ENCODE measurements around the gene PSEN2.
A peak's percentile ranks its signal among the peaks of the same experiment; 100 is the strongest.

The PSEN2 gene

GRCh38 chr1:226867461-226868054 lies 2.9 kb upstream of the PSEN2 start:
- DNase-seq: no peak

- no peak for DNase-seq
These were observed 1.7 kb upstream of the PSEN2 start for GRCh38 chr1:226868726-226869125.

DNA sequence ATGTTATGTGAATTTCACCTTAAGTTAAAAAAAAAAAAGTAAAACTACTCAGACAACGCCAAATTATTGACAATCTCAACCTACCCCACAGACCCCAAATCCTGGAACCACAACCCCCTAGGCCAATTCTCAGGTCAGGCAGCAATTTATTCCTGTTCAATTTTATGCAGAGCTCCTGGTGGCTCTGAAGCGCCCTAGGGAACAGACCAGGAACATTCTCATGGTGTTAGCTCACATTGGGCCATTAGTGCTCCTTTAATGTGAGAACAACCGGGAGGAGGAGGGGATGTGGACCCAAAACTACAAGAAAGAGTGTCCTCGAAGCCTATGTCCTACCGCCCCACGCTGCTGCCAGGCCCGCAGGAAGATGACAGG lies 403 bp upstream of the PSEN2 start:
- no peak for DNase-seq

DNA sequence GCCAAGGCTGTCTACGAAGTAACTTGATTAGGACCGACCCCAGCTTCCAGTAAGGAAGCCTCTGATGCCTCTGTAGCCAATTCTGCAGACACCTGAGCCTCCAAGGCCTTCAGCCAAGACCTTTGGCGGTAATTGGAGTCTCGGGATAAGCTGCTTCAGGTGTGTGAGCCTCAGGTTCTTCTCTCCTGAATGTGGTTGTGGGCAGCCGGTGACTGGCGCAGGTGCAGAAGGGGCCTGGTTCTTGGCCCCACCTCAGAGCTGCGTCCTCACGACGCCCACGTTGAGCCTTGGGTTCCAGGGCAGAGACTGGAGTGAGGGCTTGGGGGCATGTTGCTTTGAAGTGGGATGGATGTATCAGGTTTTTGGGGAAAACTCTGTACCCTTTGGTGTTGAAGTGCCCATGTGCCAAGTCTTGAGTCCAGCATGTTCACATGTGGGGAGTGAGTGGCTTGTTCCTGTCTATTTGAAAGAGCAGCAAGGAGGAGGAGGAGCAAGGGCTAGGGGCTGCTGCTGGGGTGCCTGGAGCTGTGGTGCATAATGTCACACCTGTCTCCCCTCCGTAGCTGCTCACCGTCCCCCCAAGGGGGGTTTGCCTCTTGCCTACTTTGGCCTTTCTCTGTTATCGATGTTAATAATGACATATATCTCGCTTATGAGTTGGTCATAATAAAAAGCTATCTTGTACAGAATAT lies 1.4 kb downstream of the PSEN2 start:
- DNase-seq: no peak

GRCh38 chr1:226872437-226872836 lies 2.0 kb downstream of the PSEN2 start:
- DNase-seq: no peak

- DNase-seq: no peak
These were observed 3.6 kb downstream of the PSEN2 start for GRCh38 chr1:226873771-226874578.

DNA sequence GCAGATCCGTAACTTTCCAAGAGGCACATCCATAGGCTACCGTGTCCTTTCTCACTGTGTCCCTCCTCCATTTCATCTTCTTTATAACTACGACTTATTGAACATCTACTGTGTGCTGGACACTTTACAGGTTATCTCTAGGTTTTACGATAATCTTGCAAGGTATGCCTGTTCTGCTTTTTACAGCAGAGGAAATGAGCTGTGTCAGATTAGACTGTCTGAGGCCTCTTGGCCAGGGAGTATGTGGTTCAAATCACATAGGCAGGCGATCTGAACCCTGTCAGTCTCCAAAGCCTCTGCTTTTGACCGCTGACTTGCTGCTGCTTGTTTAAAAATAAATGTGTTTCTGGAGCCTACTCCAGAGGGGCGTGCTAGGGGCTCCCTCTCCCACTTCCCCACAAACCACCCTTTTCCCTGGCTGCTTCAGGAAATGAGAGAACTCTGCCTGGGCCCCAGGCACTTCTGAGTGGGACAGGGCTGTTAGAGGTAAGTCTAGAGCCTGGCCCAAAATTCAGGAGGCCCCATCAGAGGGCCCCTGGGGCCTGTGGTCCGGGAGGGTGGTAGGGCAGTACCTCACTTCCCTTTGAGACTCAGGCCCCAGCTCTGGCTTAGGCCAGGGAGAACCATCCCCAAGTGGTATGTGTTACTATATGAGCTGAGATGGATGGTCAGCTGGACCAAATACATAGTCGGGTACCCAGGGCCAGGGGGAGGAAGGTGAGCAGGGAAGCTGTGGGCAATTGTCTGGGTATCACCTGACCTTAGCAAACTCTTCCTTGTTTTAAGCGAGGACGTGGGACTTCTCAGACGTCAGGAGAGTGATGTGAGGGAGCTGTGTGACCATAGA lies 4.4 kb downstream of the PSEN2 start:
- DNase-seq: no peak

DNA sequence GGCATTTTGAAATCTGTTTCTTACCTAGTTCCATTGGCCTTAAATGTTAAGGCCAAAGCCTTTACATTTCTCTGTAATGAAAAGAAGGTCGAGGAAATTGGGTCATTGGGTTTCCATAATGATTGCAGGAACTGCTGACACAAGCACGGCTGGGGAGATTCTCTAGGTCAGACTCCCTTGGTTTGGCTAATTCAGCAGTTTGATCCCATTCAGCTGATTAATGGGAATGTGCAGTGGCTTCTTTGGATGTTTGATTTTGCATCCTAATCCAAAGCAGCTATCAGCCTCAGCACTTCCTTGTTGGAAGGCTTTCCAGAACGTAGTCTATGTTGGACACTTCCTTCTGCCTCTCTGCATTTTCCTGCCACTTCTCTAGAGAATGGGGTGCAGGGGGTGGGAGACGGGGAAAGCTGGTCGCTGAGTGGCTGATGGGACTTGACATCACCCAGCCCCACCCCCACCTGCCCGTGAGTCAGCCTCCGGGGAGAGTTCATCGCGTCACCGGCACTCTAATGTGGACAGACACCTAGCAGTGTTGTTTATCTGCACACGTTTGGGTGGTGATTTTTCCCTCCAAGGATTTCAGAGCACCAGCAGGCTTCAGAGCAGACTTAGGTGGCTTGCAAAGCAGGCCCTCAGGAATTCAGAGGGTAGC lies 5.4 kb downstream of the PSEN2 start:
- no peak for DNase-seq

- no peak for DNase-seq
These were observed 7.3 kb downstream of the PSEN2 start for GRCh38 chr1:226877669-226878068.

- no peak for DNase-seq
These were observed 10.2 kb downstream of the PSEN2 start for GRCh38 chr1:226880372-226881287.

DNA sequence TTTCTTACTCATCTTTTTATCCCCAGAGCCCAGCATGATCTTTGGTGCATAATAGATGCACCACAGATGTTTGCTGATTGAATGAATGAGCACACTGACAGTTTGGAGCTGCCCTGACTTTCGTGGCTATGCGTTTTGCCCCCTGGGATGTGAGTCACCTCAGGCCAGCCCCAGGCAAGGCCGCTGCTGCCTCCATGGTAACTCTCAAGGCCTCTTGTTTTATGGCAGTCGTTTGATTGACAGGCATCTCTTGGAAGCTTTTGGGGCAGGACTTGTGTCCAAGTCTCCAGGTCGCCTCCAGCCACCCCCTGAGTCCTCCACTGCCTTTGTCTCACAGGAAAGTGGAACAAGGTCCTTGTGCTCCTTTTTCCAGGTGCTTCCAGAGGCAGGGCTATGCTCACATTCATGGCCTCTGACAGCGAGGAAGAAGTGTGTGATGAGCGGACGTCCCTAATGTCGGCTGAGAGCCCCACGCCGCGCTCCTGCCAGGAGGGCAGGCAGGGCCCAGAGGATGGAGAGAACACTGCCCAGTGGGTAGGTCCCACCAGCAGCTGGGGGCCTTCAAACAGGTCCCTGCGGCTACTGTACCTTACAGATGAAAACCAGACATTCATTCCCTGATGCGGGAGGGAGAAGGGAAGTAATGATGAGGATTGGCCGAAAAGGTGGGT lies 11.2 kb downstream of the PSEN2 start:
- DNase-seq: no peak

DNA sequence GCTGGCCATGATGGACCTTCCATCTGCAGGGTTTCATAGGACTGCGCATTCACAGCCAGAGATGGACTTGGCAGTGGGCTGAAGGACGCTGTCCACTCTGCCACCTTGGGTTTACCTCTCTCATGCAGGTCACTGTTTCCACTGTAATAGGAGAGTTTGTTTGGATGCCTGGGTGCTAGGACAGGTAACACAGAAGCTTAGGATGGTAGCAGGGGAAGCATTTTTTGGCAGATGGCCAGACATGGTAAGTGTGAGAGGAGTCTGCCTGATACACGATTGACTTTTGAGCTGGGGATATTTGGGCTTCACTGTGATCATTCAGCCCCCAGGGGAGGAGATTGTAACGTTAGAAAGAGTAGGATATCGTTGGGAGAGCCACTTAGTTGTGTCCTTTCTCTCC lies 11.8 kb downstream of the PSEN2 start:
- DNase-seq: peak; percentile 76

DNA sequence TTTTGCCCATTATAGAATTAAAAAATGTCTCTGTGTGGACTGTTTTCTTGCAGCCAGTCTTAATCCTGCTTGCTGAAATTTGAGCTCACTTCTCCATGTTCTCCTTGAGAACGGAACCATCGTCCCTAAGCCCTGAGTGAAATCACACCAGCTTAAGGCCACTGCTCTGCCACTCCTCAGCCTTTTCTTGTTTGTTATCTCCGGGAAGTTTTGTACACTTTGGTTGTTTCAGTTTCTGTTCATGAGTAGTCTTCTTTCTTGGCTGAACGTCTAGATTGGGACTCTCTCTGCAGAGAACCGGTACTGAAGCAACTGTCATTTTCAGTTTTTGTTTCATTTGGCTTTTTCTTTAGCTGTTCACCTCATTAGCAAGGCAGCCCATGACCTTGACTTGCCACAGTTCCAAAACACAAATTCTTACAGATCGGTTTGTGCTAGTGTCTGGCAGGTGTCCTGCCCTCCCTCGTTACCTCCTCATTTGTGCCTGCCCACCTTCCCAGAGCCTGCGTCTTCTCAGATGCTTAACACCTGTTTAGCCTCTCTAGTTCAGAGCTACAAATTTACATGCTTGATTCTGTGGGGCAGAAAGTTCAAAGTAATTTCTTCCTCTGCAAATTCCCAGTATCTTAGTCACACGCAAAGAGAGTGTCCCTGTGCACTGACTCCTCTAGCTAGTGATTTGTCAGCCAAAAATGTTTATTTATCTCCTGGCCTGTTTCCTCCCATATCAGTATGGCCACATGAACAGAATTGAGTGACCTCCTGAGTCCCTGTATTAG lies 12.4 kb downstream of the PSEN2 start:
- DNase-seq: peak; percentile 87

GRCh38 chr1:226883630-226884029 lies 13.2 kb downstream of the PSEN2 start:
- DNase-seq: no peak

DNA sequence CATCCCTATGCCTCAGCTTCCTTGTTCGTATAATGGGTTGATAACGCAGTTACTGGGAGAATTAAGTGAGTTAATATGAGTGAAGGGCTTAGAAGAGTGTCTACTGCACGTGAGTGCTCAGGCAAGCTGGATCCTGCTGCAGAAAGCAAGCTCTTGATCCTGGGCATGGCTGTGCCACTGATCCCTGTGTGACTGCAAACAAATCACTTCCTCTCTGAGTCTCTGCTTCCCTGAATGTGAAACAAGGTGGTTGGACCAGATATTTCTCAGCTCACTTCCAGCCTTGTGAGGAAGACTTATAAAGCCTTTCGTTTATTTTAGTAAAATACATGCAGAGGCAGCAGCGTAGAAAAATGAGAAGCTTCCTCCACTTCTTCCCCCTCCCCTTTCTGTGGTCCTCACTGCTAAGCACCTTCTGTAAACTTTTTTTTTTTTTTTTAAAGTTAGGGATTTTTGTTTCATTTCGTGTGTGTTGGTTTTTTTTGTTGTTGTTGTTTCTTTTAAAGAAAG lies 13.8 kb downstream of the PSEN2 start:
- DNase-seq: no peak

DNA sequence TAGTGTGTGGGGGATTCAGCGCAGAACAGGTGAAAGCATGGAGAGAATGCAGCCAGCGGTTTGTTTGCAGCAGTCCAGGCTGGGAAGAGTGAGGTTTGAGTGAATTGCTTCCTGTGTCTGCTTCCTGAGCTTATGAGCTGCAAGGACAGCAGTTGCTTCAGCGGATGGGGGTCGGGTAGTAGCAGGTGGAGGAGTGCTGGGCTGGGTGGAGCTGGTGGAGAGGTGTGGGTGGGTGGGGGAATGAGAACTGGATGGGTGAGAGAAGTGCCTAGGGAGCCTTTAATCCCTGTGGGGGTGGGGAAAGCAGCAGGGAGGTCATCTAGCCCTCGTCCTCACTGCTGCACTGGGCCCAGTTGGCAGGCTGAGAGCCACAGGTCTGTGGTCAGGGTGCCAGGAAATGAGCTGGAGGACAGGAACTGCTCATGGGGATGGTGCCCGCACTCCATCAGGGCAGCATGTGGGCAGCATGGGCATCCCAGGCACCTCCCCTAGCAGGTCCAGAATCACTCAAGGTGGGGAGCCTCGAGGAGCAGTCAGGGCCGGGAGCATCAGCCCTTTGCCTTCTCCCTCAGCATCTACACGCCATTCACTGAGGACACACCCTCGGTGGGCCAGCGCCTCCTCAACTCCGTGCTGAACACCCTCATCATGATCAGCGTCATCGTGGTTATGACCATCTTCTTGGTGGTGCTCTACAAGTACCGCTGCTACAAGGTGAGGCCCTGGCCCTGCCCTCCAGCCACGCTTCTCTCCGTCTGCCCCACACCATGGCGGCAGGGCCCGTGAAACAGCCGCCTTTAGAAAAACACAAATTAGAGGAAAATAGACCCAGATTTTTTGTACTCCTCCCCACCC lies 14.8 kb downstream of the PSEN2 start:
- no peak for DNase-seq

DNA sequence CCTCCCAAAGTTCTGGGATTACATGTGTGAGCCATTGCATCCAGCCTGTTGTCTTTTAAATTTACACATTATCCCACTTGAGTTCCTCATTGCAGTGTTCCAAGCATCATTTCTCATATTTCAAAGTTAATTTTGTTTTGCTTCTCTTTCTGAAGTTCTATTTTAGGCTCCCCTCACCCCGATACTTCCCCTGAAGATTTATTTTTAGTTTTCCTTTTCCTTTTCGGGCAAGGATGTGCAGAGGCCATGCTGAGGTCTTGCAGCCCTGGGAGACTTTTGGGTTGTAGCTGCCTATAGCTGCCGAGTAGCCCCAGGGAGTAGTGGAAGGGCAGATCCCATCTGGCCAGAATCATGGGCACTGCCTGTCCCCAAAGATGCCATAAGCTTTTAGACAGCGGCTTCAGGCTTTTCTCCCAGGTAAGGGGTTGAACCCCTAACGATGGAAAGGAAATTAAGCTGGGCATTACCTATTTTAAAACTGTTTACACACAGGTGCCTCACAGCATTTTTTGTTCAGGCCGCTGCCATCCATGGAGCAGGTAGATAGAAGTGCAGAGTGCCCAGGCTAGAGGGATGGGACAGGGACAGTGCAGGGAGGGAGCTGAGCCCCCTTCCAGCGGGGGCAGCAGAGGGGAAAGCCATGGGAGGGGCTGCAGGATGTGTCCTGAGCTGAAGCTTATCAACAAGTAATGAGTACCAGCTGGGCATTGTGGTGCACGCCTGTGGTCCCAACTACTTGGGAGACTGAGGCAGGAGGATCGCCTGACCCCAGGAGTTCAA lies 15.9 kb downstream of the PSEN2 start:
- no peak for DNase-seq

GRCh38 chr1:226887006-226887405 lies 16.6 kb downstream of the PSEN2 start:
- no peak for DNase-seq
